GM12873 (cell line): ENCODE results near the gene ESR1.

ENCODE experiments used
- CTCF ChIP-seq: IDR thresholded peaks from 2 replicates; pipeline ENCODE4 v1.5.1; 2012; ENCODE audit warnings: low read depth, mild to moderate bottlenecking, moderate library complexity, low read length, control low read depth; ENCODE audit not compliant: insufficient read depth; ENCODE audit errors: missing control alignments

Gene ESR1

GRCh38 chr6:151916075-151916474, 108.6 kb downstream of the ESR1 start:
- no peak for TF ChIP-seq CTCF

- no peak for TF ChIP-seq CTCF
Measured at GRCh38 chr6:151916680-151917164, 109.2 kb downstream of the ESR1 start.

DNA sequence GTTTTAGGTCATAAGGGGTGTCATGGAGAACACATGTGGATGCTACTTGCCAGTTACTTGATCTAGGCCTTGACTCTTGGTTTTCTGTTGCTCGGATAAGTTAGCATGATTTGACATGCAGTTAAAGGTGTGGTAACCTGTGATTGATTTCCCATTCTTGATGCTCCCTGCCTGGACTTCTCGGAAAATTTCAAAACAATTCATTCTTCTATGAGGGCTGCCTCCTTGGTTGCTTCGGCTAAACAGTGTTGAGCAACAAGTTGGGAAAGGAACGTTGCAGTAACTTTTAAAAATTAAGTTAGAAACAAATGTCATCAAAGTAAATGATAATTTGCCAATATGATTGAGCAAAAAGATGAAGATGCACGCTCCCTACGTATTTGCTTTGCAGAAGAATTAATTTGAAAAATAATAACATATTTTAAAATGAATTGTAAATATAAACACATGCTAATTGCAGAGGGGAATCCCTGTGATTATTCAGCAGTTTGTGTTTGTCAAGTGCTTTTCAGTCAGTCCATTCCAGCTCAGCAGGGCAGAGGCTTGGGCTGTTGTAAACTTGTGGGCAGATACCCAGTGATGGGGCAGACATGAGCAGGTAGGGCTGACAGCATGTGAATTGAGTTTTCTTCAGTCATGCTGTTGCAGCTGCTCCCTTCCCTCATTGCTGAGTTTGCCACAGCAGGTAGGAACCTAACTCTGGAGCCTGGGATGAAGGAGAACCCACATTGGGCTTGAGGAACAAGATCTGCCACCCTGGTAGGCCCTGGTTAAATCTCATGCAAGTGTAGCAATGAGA, 110.2 kb downstream of the ESR1 start:
- TF ChIP-seq CTCF: no peak

DNA sequence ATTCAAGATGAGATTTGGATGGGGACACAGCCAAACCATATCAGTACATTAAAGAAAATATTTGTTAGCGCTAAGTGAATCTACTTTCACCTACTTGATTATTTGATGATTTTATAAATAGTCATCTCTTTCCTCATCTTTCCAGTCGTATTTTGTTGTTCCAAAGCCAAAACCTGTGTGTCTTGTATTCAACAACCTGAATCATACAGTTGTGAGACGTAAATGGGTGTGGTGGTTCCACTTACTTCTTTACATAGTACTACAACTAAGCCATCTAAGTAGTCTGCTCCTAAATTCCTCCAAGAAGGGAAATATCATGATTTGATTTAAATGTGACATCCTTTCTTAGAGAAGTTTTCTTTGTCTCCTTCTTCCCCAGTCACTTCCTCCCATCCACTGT, 132.8 kb downstream of the ESR1 start:
- no peak for TF ChIP-seq CTCF

- TF ChIP-seq CTCF: no peak
Measured at GRCh38 chr6:151948002-151948743, 140.7 kb downstream of the ESR1 start.

DNA sequence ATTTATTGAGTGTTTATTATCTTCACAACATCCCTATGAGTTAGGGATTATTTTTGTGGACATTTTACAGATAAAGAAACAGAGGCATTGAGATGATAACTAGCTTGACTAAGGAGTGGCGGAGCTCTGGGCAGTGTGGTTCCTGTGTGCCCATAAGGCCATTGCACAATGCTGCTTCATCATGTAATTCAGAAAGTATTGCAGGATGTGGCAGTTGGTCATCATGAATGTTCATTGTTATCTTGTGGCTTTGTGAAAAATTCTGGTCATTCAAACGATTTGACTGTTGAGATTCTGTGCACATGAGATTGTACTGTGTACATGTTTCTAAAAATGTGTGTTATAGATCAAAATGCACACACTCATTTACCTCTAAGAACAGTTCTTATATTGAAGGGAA, 150.8 kb downstream of the ESR1 start:
- no peak for TF ChIP-seq CTCF

DNA sequence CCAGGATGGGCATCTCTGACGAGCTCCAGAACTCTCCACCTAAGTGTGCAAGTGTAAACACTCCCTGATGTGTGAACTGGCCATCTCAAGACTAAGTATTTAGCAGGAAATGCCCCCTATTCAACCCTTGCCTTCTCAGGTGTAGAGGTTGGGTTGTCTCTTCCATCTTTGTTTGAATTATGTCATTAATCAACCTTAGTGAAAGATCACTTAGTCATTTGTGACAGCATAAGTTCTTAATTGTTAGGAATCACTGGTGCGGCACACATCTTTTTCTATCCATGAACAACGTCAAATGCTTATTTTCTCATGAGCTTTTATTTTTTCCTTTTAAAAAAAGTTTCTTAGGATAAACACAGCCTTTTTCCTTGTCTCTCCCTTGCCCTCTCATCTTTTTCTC, 151.6 kb downstream of the ESR1 start:
- no peak for TF ChIP-seq CTCF
